ENCODE results near the gene PSMD11.
"Not testable (repeated sequence)": the region's sequence is repeated elsewhere in the genome, so short reads cannot be mapped to it uniquely, and the experiment has no call there.

PSMD11 gene

DNA sequence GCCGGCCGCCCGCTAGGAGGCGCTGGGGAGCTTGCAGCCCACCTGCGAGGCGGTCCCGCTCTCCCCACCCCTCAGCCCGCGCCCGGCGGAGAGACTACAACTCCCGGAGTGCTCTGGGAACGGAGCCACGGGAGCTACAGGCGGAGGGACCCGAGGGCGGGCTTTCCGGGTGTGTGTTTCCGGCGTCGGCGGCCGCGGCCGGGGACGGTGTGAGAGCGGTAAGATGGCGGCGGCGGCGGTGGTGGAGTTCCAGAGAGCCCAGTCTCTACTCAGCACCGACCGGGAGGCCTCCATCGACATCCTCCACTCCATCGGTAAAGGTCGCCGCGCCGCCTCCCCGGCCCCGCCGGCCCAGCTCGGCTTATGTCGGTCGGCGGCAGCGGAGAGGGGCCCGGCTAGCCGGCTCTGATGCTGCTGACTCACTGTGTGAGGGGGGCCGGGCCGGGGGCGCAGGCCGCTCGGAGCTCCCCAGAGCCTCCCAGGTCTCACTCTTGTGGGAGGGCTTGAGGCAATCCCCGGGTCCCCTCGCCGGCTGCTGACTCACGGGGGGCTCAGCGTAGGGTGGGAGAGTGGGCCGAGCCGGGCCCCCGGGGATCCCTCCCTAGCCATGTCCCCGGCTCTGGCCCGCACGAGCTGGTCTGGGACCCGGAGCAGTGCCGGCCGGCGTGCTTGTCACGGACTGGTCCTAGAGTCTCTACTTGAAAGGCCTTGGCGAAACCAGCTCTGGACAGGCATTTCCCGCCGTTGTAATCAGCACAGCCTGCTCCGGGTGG is at the start of gene PSMD11:
Gene PSMD11 (plus strand): TSS at position 210 of the 773 bp plus-strand sequence. CDS start 14 bp downstream, at position 224.
- peak; percentile 96 to 97 for DNase-seq (ENCODE audit: low read depth in 2 of 2)

DNA sequence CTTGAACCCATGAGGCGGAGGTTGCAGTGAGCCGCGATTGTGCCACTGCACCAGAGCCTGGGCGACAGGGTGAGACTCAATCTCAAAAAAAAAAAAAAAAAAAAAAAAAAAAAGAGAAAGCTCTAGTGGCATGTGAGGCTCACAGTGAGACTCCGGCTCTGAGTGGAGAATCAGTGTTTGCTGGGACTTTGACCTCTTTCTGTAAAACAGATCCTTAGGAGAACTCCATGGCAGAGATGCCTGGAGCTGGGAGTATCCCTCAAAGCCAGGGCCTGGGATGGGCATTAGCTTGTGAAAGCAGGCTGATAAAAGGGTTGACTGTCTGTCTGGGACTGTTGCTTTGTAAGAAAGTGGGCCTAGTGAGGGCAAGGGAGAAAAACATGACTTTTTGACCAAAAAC is 48.0 kb upstream of the PSMD11 start:
- DNase-seq (ENCODE audit: low read depth in 2 of 2), result no peak

DNA sequence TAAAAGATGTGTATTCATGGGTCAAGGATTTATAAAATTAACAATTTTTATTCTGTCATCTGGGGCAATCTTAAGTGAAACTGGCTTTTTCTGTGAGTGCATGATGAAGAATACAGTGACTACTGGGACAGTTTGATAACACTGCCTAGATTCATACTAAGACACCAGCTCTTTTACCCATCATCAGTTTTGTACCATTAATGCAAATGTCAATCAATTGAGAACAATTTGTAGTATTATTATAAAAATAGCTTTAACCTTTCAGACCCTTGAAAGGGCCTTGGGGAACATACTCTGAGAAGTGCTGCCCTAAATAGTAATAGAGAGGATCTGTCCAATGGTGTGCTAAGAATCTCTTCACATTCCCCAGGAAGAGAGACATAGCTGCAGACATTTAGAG is 45.4 kb upstream of the PSMD11 start:
- no peak for DNase-seq (ENCODE audit: low read depth in 2 of 2)

DNA sequence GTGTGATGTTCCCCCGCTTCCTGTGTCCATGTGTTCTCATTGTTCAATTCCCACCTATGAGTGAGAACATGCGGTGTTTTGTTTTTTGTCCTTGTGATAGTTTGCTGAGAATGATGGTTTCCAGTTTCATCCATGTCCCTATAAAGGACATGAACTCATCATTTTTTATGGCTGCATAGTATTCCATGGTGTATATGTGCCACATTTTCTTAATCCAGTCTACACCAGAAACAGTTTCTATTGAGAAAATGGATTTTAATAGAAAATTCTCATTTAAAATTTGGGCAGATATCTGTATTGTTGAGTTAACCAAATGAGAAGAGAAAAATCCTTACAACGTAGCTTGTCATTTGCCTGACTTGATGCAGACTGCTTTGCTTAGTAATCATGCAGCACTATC is 34.2 kb upstream of the PSMD11 start:
- not testable (repeated sequence) for DNase-seq (ENCODE audit: low read depth in 2 of 2)

DNA sequence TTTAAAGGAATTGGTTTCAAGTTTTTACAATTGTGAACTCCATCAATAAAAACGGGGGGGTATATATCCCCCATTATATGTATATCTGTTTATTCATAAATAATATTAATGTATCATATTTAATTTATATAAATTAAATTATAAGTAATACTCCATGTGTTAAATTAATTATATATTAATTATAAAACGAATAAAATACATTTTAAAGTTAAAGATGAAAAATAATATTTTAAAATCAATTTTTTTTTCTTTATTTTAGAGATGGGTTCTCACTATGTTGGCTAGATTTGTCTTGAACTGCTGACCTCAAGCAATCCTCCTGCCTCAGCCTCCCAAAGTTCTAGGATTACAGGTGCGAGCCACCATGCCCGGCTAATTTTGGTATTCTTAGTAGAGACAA is 17.4 kb upstream of the PSMD11 start:
- no peak for DNase-seq (ENCODE audit: low read depth in 2 of 2)

DNA sequence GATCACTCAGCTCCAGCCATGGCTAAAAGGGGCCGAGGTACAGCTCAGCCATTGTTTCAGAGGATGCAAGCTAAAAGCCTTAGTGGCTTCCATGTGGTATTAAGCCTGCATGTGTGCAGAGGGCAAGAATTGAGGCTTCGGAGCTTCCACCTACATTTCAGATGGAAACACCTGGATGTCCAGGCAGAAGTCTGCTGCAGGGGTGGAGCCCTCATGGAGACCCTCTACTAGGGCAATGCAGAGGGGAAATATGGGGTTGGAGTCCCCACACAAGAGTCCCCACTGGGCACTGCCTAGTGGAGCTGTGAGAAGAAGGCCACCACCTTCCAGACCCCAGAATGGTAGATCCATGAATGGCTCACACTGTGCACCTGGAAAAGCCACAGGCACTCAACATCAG is 14.7 kb upstream of the PSMD11 start:
- no peak for DNase-seq (ENCODE audit: low read depth in 2 of 2)

DNA sequence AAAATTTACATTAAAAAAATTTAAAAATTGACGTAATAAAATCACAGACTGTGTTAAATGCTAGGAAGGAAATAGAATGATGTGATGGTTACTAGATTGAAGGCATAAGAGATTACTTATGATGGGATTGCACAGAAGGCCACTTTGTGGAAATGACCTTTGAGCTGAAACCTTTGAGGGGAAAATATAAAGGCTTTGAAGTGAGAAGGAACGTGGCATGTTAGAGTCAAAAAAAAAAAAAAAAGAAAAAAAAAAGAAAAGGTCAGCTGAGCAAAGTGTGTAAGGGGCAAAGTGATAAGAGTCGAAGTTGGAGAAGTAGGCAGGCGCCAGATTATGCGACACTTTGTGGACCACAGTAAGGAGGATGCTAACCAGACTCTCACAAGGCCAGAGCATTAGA is 3.6 kb upstream of the PSMD11 start:
- no peak for DNase-seq (ENCODE audit: low read depth in 2 of 2)

DNA sequence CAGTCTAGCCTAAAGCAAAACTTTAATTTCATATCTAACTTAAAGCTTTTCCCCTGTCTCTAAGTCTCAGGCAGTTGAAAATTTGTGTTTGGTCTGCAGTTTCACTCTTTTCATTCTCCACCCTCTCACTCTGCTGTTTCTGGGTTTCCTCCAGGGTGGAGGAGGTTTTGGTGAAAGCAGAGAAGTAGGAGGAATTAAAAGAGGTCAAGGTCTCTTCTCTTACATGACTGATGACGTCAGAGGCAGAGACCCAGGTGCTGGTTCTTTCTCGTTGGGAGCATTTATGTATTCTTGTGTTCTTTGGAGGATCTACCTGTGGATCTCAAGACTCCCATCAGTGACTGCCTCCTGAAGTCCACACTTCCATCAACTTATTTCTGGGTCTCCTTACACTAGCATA is 2.4 kb upstream of the PSMD11 start:
- no peak for DNase-seq (ENCODE audit: low read depth in 2 of 2)

DNA sequence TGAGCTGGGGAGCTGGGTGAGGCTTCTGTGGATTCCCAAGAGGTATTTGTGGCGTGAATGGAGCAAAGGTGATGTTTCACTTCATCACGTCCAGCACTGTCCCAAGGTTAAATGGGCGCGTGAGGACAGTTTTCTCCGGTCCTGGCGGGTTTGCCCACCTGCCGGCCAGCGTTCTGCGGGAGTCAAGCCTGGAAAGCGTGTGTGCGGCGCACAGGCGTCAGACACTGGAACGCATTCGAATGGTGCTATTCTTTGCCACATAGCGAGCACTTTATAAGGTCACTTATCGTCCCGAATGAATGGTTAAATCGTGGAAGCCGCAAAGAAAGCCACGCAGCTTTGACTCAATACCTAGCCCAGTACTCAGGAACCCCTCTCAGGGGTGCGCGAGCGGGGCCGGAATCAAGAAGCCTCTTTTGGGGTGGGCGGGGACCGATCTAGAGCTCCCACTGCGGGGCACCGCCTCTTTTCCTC is 446 bp upstream of the PSMD11 start:
- no peak for DNase-seq (ENCODE audit: low read depth in 2 of 2)

DNA sequence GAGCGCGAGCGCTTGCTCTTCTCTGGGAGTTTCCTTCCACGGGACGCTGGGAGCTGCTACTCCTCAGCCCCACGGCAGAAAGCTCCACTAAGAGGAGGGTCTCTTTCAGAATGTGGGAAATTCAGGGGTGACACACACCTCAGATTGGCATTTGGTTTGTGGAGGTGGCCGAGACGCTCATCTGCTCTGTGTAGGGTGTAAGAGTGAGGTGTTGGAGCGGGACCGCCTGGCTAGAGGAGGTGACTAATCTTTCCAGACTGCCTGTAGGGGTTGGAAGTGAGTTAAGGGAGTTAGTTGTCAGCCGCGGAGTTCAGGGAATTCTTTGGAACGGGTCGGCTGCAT is 735 bp downstream of the PSMD11 start:
- no peak for DNase-seq (ENCODE audit: low read depth in 2 of 2)

DNA sequence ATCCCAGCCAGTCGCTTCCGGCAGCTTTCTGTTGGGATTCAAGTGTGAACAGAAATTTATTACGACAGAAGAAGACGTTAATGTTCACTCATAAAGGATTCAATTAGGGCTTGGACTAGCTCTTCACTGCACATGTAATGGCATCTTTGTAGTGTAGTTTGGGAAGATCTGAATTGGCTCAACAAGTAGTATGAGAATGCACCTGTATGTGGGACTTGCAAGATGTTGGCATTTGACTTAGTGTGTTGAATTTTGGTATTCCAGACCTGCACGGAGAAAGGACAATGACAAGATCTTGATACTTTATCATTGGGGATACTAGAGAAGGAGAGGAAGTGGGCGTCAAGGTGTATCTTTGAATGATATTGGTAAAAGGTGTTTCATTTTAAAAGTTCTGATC is 1.2 kb downstream of the PSMD11 start:
- DNase-seq (ENCODE audit: low read depth in 2 of 2), result no peak

DNA sequence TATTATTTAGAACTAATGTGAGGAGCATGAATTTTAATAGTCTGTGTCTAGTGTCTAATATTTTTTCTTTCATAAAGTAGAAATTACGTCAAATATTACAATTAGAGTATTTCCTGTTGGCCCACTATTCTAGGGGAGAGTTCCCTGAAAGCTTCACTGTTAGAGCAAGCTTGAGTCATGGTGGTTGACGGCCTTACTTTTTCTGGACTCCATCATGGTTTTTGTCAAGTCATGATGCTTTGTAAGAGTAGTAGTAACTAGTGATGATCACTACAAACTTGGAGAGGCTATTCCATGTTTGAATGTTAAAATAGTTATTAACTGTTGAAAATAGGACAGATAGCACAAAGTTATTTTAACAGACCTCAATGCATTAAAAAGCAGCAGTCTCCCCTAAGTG is 1.7 kb downstream of the PSMD11 start:
- DNase-seq (ENCODE audit: low read depth in 2 of 2), result no peak

DNA sequence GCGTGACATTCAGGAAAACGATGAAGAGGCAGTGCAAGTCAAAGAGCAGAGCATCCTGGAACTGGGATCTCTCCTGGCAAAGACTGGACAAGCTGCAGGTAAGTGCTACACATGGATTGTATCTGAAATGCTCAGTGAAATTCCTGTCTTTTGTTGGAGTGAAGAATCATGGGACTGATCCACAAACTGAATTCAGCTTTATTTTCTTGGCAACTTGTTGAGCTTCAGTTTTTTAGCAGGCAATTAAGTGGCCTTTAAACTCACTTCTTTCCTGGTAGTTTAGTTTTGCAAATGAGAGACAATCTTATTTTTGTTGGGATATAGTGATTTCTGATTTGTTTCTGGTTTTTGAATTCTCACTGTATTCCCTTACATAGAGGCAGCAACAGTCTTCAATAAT is 2.6 kb downstream of the PSMD11 start:
- DNase-seq (ENCODE audit: low read depth in 2 of 2), result no peak

DNA sequence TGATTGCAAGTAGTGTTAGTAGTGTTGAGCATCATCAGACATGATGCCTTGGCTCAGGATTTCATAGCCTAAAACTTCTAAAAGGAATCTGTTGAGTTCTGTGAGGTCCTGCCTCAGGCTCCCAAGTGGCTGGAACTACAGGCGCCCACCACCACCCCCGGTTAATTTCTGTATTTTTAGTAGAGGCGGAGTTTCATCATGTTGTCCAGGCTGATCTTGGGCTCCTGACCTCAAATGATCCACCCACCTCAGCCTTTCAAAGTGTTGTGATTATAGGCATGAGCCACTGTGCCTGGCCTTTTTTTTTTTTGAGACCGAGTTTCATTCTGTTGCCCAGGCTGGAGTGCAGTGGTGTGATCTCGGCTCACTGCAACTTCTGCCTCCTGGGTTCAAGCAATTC is 5.7 kb downstream of the PSMD11 start:
- DNase-seq (ENCODE audit: low read depth in 2 of 2), result no peak

DNA sequence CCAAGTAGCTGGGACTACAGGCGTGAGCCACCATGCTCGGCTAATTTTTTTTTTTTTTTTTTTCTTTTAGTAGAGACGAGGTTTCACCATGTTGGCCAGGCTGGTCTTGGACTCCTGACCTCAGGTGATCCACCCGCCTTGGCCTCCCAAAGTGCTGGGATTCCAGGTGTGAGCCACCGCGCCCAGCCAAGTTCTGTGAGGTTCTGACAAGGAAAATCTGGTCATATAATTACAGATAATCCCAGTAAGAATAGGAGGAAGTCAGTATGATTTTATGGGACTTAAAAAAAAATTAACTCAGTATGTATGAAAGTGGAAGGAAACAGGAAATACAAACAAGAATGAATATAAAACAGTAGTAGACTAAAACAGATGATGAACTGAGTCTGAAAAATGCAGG is 6.1 kb downstream of the PSMD11 start:
- DNase-seq (ENCODE audit: low read depth in 2 of 2), result not testable (repeated sequence)

DNA sequence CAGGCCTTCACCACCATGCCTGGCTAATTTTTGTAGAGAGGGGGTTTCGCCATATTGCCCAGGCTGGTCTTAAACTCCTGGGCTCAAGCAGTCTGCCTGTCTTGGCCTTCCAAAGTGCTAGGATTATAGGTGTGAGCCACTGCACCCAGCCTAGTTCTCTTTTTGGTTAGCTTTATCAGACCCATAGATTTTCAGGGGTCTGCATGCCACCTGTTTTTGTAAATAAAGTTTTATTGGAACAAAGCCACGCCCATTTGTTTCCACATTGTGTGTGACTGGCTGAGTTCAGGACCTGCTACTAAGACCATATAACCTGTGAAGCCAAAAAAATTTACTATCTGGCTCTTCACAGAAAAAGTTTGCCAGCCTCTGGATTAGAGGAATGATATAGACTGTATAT is 7.6 kb downstream of the PSMD11 start:
- no peak for DNase-seq (ENCODE audit: low read depth in 2 of 2)

DNA sequence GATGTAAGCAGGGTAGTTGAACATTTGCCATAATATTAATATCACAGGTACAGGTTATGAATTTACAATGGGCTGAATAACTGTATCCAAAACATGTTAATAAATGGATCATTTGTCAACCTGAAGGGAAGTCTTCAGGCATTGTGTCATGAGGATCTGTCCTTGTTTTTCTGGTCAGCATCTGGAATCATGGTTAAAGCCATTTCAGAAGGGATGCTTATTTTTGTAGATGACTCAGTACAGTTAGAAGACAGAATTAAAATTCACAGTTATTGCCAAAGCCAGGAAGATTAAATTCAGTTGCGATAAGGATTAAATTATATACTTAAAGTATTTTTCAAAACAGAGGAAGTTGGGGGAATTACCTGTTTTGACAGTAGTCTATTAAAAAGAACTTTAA is 8.0 kb downstream of the PSMD11 start:
- DNase-seq (ENCODE audit: low read depth in 2 of 2), result no peak

DNA sequence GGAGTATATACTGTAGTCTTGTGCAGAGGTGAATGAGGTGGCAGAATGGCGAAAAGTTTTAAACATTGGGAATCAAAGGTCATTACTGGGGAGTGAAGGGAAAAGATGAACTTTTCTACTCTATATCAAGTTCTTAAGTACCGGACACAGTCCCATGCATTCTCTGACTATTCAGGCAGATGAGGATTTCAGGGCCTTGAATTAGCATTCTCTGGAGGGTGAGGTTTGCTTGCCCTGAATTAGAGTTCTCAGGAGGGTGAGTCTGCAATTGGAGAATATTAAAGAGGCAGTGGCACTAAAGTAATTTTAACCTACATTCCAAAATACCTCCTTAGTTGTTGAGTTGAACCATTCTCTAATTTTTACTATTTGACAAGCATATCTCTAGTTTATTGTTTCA is 9.1 kb downstream of the PSMD11 start:
- DNase-seq (ENCODE audit: low read depth in 2 of 2), result no peak

DNA sequence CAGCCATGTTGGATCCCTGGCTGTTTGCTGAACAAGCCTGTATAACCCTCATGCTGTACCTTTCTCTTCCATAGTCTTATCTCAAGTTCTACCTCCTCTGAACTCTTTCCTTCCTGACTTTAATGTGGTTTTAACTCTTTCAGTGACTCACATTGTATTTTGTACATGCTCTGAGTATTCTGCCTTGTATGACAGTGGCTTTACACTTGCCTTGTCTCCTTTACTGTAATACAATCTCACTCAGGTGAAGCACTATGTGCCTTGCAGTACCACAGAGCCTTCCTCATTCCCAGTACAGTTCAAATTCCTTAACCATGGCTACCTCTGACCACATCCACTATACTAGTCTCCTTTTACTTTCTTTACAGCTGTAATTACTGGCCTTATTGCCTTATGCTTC is 14.1 kb downstream of the PSMD11 start:
- no peak for DNase-seq (ENCODE audit: low read depth in 2 of 2)

DNA sequence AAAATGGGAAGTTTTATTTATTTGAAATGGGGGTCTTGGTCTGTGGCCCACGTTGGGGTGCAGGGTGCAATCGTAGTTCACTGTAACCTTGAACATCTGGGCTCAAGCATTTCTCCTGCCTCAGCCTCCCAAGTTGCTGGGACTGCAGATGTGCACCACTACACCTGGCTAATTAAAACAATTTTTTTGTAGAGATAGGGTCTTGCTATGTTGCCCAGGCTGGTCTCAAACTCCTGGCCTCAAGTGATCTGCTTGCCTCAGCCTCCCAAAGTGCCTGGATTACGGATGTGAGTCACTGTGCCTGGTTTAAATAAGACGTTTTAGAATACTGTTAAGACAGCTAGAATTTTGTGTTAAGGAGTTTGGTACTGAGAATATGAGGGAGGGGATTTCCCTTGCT is 15.7 kb downstream of the PSMD11 start:
- DNase-seq (ENCODE audit: low read depth in 2 of 2), result no peak

DNA sequence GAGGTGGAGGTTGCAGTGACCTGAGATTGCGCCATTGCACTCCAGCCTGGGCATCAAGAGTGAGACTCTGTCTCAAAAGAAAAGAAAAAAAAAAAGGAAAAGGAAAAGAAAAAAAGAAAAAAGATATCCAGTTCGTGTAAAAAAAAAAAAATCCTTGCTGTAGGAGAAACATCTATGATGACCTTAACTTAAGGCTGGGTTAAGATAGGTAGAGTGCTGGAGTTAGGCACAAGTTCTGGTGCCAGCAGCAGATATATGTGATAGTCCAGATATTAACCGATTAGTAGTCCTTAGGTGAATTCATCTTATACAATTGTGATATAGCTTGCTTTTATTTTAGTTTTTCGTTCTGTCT is 17.2 kb downstream of the PSMD11 start:
- DNase-seq (ENCODE audit: low read depth in 2 of 2), result no peak

DNA sequence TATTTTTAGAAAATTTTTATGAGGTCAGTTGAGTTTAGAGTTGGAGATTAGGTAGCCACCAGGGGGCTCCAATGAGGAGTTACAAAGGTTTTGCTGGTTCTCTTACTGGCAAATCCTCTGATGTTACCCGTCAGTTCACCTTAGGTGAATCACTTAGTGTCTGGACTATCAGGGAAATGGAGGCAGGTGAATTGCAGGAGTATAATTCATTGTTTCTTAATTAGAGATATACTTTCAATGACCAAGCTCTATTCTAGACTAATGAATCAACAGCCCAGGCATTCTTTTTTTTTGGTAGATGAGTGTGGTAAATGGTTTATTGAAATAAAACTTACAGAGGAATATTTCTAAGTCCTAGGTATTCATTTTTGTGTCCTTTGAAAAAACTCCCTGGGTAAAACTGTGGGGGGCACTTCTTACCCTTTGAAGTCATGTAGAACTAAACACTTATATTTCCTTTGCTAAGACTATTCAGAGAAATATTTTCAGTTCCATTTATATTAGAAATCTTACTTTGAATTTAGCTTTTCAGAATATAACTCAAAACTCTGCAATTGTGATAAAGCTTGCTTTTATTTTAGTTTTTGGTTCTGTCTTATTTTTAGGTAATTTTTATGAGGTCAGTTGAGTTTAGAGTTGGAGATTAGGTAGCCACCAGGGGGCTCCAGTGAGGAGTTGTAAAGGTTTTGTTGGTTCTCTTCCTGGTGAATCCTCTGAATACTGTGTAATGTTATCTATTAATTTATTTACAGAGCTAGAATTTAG is 17.7 kb downstream of the PSMD11 start:
- peak in 1 of 2 donors; percentile 43 for DNase-seq (ENCODE audit: low read depth in 2 of 2)

DNA sequence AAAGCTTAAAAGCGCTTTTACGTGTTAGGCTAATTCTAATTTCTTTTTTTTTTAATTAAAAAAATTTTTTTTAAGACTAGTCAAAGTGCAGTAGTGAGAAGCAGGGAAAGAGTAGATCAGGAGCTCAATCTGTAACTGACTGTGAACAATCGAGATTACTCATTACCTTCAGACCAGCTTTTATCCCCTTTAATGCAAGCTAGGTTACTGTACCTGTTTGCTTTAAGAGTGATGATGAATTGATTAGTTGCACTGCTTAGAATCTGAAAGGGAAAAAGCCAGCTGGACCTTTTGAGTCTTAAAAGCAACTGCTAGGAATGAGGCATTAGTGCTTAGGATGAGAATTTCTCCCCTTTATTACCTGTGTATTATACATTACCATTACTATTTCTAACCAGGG is 19.0 kb downstream of the PSMD11 start:
- no peak for DNase-seq (ENCODE audit: low read depth in 2 of 2)

DNA sequence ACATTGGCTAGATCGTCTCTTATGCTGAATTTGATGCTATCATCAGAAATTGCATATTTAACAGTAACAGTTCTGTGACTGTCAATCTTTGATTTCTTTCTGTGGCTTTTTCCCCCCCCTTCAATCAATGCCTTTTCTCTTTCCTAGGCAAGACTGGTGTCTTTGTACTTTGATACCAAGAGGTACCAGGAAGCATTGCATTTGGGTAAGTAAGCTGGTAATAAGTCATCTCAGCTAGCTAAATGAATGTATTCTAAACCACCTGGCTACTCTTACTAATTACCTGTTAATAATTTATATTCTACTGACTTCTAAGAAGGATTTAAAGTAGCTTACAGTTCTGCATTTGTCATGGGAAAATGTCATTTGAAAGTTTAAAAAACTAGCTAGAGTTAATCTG is 20.1 kb downstream of the PSMD11 start:
- DNase-seq (ENCODE audit: low read depth in 2 of 2), result no peak

Data from stimulated activated CD8-positive, alpha-beta memory T cell treated with anti-CD3 and anti-CD28 coated beads, Interleukin-7, amount 100 ng/mL, for 1 hour (primary cell).